ENCODE results near the gene SYCE3.

Gene SYCE3

DNA sequence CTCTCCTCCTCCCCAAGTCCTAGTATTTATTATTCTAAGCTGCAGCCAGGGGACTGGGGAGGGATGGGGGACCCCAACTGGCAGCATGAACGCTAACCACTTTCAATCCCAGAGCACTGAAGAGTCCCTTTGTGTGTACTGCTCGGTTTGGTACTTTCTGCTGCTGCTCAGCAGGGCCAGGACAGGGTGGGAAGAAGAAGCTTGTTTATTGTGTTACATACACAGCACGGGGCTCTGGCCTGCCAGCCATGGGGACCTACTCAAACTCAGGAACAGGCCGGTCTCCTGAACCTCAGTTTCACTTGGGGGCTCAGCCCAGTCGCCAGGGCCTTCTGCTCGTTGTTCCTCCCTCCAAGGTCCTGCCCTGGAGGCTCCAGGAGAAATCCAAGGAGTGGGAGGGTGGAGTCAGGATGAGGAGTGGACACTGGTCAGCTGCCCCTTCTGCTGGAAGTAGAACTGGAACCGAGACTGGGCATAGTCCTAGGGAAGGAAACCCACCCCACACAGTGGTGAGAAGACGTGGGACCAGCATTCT is 16.1 kb upstream of the SYCE3 start:
- DNase-seq: peak in 1 of 42 donors; percentile 35
- intact Hi-C loops (cut with DNase I): no loop called here

DNA sequence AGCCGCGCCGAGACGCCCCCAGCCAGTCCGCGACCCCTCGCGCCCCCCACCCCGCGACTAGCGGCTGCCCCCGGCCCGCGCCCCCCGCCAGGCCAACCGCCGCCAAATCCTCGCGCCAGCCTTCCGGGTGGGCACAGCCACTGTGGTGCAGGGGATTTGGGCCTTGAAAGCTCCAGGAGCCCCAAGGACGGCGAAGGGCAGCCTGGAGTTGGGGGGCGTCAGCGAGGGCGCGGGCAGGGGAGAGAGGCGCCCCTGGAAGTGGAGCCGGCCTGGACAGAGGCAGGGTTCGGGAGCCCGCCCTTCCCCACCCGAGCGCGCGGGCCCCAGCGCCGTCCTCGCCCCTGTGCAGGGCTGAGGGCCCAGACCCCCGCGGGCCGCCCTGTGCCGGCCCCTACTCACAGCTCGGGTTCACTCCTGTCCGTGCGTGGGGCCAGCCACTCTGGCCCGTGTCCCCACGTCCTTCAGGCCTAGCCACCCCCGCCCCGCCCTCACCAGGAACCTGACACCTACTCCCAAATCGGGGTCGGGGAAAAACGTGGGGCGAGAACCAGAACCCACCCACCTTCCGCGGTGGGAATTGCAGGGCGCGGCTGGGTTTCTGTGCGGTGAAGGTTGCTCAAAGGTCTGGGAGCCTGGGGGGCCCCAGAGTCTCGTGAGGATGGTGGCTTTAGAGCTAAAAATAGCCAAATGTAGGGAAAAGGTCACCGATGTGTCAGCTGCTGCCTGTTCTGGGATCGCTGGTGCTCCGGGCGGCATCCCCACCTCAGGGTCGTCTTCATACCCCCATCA is 15.5 kb upstream of the SYCE3 start, which contains the start of gene CPT1B:
CPT1B (minus strand) TSS at position 441 of the 789 bp plus-strand sequence. CDS start 512 bp downstream, outside the sequence.
- DNase-seq: peak in 1 of 42 donors; percentile 16
- intact Hi-C loops (cut with DNase I): no loop called here

DNA sequence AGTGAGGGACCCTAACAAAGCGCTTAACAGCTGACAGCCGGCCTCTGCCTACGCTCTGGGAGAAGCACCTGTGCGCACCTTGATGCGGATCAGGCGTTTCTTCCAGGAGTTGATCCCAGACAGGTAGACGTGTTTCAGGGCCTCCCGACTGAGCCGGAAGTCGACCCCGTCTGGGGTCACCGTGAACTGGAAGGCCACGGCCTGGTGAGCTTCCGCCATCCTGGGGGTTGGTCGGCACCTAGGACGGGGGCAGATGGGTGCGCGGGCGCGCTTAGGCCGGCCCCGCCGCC is 14.9 kb upstream of the SYCE3 start:
- no peak for DNase-seq
- intact Hi-C loops (cut with DNase I): no loop called here

DNA sequence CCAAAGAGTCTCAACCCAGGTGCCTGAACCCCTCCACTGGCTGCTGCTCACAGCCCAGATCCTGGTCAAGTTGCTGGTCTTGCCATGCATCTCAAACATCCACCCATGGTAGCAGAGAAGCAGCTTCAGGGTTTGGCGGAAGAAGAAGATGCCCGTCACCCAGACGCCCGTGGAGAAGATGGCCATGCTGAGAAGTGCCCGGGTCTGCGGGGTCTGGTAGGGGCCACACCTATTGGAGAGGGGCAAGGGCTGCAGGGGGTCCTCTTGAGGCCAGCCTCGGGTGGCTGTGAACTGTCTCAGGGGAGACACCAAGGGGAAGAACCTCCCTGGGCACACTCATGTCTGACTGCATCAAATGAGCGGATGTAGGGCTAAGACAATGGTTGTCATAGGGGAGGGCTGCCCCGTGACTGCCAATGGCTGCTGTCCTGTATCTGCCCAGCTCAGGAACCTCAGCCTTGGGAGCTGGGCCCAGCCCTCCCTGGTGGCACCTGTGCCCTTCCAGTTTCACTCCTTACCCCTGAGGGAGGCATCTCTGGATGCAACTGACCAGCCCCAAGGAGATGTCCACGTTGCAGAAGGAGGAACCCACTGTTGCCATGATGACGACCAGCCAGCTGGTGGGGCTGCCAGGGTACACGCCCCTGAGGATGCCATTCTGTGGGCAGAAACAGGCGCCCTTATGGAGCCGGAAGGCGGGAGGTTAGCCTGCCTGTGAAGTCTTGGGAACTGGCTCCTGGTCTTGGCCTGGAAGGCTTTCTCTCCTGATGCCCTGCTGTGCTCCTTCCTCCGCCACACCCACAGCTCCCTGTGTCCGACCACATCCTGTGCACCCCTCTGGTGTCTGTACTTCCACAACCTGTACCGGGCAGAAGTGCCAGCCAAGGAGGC is 14.3 kb upstream of the SYCE3 start:
- intact Hi-C loops (cut with DNase I): no loop called here
- DNase-seq: no peak

DNA sequence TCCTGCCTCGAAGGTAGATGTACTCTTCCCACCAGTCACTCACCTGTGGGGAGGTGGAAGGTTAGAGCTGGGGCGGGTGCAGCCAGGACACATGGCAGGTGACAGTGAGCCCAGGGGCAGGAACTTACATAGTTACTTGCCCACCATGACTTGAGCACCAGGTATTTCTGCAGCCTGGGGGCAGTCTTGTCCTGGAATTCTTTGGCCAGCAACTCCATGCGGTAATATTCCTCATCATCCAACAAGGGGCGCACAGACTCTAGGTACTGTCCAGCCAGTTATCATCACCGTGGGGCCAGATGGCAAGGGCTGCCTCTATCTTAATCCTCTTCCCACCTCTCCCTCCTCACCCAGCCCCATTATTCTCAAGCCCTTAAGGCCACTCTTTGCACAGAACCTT is 13.4 kb upstream of the SYCE3 start:
- intact Hi-C loops (cut with DNase I): no loop called here
- no peak for DNase-seq

DNA sequence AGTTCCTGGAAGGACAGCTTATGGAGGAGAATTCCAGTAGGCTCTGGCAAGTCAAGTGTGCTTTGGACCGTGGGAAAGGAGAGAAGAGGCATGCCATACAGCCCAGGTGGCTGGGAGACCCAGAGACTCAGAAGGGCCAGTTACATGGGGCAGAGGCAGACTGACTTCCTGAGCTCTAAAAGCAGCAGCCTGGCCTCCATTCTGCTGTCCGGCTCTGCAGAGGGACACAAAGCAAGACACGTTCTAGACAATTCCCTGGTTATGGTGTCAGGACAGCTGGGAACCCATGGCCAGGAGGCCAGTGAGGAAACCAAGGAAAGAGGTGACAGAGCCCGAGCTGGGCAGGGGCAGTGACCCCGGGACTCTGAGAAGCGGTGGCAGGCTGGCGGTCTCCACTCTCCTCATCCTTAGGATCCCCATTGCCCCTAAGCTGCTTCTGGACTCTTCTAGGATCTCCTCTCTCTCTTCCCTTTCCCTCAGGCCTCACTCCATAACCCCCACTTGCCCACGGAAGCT is 12.8 kb upstream of the SYCE3 start:
- DNase-seq: no peak
- intact Hi-C loops (cut with DNase I): no loop called here

DNA sequence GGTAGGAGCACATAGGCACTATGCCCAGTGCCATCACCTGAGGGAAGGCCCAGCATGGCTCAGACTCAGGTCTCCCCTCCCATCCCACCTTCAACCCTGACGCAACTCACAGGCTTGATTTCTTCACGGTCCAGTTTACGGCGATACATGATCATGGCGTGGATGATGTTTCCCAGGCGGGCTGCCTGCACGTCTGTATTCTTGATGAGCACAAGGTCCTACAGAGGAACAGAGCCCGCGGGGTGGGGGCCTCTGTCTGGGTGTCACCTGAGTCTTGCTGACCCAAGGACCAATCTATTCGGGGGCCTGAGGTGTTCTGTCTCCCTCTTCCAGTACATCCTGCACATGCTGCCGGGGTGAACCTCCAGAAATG is 11.7 kb upstream of the SYCE3 start:
- no peak for DNase-seq
- intact Hi-C loops (cut with DNase I): no loop called here

DNA sequence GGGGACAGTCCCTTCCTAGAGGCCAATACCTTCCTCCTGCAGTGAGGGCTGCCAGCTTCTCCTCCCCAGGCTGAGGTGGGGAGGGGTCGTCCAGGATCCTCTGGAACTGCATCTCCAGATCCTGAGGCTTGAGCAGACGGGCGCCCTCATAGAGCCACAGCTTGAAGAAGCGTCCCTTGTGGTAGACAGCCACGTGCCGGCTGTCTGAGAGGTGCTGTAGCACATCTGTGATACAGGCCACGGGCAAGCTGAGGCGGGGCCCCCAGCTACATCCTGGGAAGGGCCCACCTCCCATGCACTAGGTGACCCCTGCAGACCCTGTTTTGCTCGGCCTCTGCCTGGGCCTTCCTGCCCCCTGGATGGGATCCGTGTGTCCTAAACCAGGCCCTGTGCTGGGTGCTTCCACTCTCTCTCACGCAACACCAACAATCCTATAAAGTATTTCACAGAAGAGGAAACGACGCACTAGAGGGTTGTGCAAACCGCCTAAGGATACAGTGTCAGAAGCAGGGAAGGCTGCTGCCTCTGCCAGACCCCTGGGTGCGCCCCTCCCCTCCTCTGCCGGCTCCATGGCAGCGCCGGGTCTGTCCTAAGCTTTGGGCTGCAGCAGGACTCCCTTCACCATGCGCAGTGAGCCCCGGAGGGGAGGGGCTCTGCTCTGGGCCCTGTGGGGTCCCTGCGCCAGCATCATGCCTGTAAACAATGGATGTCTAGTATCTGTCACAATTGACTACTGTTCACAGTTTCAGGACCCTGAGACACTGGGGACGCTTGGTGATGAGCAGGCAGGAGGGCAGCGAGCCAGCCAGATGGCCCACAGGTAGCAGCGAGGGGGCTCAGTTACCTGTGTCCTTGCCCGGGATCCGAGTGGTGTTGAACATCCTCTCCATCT is 11.0 kb upstream of the SYCE3 start:
- no peak for DNase-seq
- intact Hi-C loops (cut with DNase I): no loop called here

DNA sequence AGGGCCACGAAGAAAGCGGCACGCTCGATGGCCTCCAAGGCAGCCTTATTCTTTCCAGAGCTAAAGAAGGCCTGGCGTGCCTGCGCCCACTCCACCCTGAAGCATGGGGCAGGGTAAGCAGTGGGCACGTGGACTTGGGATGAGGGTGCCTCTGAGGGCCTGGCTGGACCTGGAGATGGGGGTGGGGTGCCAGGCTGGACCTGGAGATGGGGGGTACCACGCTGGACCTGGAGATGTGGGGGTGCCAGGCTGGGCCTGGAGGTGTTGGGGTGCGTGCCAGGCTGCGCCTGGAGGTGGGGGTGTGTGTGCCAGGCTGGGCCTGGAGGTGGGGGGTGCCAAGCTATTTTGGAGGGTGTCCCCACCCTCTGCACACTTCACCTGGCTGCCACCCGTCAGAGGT is 10.2 kb upstream of the SYCE3 start:
- no peak for DNase-seq
- intact Hi-C loops (cut with DNase I): no loop called here

DNA sequence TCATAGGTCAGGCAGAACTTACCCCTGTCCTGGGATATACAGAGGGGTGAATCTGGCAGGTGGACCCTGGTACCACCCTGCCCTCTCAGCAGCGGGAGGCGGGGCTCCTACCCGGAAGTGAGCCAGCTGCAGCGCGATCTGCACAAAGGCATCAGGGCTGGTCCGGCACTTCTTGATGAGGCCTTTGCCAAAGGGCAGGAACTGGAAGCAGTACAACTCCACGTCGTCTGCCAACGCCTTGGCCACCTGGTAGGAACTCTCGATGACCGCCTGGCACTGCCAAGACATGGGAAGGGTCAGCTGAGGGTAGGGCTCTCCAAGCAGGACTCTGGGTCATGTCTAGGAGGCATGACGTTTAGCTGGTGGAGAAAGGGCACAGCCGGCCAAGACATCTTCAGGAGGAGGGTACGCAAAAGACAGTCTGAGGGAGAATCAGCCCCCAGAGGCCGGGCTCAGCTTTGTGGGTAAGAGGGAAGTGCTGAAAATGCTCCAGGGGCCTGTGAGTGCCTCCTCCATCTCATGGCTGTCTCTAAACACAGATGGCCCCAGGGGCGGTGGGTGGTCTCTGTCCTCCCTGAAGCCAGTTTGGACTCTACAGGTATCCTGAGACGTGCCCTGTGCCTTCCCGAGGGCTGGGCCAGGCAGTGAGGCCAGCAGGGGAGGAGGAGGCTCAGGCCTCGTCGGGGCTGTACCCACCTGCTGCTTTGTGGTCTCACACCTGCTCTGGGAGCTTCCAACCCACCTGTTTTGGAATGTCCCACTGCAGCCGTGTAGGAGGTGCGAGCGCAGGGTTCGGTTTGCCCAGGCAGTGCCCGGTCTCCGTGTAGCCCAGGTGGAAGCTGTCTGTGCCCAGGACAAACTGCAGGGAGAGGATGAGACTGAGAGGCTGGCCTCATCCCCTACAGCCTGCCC is 8.8 kb upstream of the SYCE3 start:
- DNase-seq: no peak
- intact Hi-C loops (cut with DNase I): no loop called here

DNA sequence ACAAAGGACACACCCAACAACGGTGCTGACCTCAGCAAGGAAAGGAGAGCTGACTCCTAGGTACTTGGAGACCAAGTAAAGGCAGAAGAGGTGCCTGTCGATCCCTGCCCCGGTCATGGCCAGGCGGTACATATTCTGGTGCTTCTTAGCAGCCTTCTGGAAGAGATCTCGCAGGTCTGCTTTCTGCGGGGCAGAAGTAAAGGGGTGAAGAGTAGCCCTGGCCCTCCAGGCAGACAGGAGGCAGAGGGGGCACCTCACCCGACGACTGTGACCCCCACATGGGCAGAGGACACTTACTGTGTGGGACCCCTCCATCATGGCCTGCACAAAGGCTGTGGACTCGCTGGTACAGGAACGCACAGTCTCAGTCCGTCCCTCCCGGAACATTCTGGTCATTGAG is 8.1 kb upstream of the SYCE3 start:
- intact Hi-C loops (cut with DNase I): no loop called here
- DNase-seq: no peak

DNA sequence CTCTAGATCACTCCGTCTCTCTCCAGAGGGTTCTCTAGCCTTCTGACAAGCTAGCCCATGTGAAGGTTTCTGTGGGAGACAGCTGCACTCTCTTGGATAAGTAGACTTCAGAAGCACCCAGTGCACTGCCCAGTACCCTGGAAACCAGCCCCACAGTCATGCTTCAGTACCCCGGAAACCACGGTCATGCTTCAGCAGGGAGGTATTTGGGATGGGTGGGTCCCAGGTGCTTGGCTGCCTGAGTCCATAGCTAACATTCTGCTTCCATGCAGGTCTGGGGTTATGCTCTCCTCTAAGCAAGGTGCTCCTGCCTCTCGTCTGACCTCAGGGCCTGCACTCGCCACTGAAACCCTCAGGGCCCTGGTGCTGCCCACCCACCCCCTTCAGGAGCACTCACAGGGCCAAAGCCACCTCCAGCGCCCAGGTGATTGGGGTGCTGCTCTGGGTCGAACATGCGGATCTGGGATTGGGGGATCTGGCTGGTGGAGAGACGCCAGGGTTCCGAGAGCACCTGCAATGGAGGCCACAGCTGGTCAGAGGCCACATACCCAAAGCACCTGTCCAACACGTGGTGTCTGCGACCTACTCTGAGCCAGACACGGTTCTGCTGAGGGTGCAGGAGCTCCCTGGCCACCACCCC is 7.3 kb upstream of the SYCE3 start:
- intact Hi-C loops (cut with DNase I): no loop called here
- DNase-seq: no peak

DNA sequence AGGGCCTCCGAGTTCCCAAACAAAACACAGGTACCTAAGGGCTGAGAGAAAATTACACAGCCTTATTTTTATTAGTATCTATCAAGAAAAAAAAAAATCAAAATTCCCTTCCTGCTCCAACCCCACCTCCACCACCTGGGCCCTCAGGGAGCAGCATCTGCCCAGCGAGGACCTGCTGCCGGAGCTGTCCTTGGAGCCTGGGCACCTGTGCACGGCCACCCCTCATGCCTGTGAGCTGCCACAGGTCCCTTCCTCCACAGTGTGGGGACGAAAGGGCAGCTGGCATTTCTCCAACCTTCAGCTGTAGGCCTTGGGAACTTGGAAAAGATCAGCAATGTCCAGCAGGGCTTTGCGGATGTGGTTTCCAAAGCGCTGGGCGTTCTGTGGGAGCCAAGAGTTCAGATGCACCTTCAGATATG is 6.3 kb upstream of the SYCE3 start:
- DNase-seq: no peak
- intact Hi-C loops (cut with DNase I): no loop called here

DNA sequence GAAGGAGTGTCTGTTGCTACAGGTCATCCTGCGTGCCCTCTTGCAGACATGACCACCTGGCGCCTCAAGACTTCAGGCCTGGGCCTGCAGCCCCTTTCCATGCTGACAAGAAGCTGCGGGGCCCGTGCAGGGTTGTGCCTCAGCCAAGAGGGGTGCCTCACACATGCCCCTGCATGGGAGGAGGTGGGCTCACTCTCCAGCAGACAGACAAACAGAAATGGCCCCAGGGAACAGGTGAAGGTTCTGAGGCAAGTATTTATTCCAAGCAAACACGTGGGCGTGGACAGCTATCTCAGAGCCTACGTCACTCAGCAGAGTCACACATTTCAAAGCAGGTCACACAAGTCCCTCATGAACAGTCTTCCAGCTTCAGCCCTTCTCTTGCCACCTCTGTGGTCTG is 5.9 kb upstream of the SYCE3 start:
- DNase-seq: no peak
- intact Hi-C loops (cut with DNase I): no loop called here

DNA sequence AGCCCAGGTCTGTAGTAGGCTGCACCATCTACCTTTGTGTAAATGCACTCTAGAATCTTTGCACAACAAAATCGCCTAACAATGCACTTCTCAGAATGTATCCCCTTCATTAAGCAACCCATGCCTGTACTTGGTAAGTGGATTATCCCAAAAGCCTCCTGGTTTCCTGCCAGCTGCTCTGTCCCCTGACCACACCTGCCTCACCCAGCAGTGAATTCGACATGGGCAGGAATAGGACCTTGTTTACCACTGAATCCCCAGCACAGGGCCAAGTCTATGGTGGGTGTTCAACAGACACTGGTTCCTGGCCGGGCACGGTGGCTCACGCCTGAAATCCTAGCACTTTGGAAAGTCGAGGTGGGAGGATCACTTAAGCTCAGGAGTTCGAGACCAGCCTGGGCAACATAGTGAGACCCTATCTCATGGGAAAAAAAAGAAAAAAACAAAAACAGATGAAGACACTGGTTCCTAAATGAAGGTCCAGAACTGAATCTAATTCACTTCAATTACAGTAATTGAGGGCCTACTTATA is 5.1 kb upstream of the SYCE3 start:
- intact Hi-C loops (cut with DNase I): no loop called here
- no peak for DNase-seq

DNA sequence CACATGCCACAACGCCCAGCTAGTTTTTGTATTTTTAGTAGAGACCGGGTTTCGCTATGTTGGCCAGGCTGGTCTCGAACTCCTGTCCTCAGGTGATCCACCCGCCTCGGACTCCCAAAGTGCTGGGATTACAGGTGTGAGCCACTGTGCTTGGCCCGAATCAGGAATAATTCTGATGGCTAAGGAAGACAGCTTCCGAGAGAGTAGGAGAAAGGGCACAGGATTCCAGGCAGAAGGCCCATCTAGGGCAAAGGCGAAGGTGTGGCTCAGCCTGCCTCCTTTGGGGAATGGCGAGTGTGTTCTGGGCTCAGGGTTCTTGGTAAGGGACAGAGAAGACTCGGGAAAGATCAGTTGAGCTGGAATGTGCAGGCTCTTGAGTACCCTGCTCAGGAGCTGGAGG is 1.6 kb upstream of the SYCE3 start:
- intact Hi-C loops (cut with DNase I): no loop called here
- no peak for DNase-seq

DNA sequence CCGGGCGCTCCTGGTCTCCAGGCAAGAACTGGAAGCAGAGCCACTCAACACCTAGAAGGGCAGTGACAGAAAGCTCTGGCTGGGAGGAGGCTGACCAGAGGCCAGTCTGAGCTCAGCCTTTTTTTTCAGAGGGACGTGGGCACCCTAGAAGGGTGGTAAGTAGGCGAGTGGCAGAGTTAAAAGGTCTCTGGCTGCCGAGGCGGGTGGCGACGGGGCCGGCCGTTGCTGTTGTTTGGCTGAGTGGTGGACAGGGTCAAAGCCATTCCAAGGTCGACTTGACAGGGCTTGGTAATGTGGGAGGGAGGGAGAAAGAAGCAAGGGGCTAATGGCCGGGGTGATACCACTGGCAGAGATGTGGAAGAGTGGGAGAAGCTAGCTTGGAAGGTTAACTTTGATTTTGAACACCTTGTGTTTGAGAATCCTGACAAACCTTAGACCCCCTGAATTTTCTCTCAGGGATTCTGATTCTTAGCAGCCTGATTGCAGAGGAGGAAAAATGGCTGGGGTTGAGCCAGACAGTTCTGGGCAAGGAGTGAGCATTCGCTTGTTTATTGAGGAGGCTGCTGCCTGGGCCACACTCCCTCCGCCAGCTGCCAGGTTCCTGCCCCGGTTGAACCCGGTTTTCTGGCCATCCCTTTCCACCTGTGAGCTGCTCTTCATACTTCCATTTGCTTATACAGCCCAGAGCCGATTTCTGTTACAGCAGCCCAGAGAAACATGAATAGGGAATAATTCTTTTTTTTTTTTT is 868 bp upstream of the SYCE3 start:
- intact Hi-C loops (cut with DNase I): no loop called here
- DNase-seq: peak in 10 of 42 donors; percentile 19 to 58 (median 34)
